Stimulated activated memory B cell treated with anti-CD40 and anti-IgM and Interleukin-4, amounts not matched to agents 10 μg/mL and 1 μg/mL and 100 μg/mL, for 72 hours (primary cell): ENCODE results near the gene EFCAB6.

Source experiments
- ATAC-seq: fragments of 150-1000 bp; cut with Tn5 transposase; 2 replicates; pipeline ENCODE4 v1.10.0; 2021
- H3K27ac Mint-ChIP-seq: one replicate; pipeline ENCODE4 v1.8.0; 2022; ENCODE audit warnings: mild to moderate bottlenecking, mixed read lengths
- H3K27me3 Mint-ChIP-seq: one replicate; pipeline ENCODE4 v1.8.0; 2022; ENCODE audit warnings: mixed read lengths
- H3K36me3 Mint-ChIP-seq: one replicate; pipeline ENCODE4 v1.8.0; 2022; ENCODE audit warnings: mixed read lengths
- H3K4me1 Mint-ChIP-seq: one replicate; pipeline ENCODE4 v1.8.0; 2022; ENCODE audit warnings: mixed read lengths
- H3K4me3 Mint-ChIP-seq: one replicate; pipeline ENCODE4 v1.8.0; 2022; ENCODE audit warnings: mild to moderate bottlenecking, moderate library complexity, mixed read lengths
- H3K9me3 Mint-ChIP-seq: one replicate; pipeline ENCODE4 v1.8.0; 2022; ENCODE audit warnings: mixed read lengths

EFCAB6 gene

DNA sequence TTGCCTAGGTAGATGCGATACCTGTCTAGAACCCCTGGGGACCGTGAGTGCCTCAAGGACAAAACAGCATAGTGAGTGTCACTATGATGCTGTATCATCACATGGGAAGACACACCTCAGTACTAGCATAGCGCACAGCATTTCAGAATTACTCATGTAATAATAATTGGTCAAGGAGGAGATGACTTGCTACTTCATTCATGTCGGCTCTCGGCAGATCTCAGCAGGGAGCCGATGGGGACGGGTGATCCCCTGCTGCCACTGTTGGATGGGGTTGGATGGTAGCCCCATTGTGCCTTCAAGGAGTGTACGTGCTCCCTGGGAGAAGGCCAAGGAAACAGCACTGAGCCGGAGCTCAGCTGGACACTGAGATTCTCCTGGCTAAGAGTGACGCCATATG lies 186.9 kb downstream of the EFCAB6 start:
- no peak for ATAC-seq
- Mint-ChIP-seq H3K4me3 (no peak overlapping the region), H3K36me3 (no peaks in the 10 kb centered on the region), H3K27me3 (peaks cover 11% of the 10 kb centered on the region), H3K4me1 (no peaks in the 10 kb centered on the region), H3K27ac (no peak overlapping the region), H3K9me3 (no peaks in the 10 kb centered on the region)

DNA sequence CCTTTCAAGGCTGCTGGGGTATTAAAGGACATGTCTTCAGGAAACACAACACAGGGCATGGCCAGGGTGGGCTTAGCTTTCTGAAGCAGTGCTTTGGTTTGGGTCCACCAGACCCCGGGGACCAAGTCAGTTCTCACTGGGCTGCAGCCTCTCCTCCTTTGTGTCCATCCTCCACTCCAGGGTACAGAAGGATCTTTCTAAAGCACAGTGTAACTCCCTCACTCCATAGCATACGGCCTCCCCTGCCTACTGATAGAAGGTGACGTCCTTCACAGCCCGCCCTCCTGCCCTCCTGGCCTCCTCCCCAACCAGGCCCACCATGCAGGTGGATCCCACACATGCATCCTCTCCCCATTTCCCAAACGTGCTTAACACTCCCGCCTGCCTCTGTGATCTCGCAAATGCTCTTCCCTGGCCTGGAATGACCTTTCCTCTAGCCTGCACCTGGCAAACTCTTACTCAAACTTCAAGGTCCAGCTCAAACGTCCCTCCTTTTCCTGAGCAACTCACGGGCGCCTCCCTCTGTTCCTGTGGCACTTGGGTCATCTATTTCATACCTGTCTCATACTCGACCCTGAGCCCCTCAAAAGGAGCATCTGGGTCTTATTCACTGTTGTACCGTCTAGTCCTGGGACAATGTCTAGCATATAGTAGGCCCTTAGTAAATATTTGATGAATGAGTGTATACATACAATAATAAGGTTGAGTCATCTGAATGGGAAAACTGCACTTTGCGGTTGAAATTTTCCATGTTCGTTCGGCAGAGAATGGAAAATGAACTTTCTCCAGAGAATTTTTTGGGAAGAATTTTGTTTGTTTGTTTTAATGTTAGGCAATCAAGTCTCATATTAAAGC lies 187.7 kb downstream of the EFCAB6 start:
- no peak overlapping the region for H3K4me3 Mint-ChIP-seq
- no peaks in the 10 kb centered on the region for H3K4me1 Mint-ChIP-seq
- peaks cover 15% of the 10 kb centered on the region for H3K27me3 Mint-ChIP-seq
- H3K27ac Mint-ChIP-seq = no peak overlapping the region
- no peak for ATAC-seq
- H3K9me3 Mint-ChIP-seq = peaks cover 5% of the 10 kb centered on the region
- no peaks in the 10 kb centered on the region for H3K36me3 Mint-ChIP-seq

DNA sequence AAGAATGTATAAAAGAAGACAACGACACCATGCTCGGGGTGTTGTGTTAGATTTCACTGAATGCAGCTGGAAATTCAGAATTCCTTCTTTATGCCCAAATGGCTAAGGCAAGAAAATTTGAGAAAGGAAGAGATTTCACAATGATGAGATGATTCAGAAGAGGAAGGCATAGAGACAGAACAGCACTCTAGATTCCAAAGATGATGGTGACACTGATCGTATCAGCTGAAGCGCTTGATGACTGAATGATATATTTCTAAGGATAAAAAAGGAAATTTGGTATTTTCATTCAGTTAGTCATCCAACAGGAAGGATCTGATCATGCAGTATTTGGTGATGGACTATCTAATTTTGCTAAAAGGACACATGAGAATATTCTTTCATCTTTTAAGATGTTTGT lies 189.2 kb downstream of the EFCAB6 start:
- Mint-ChIP-seq H3K4me1 (no peaks in the 10 kb centered on the region), H3K9me3 (peaks cover 7% of the 10 kb centered on the region), H3K36me3 (no peaks in the 10 kb centered on the region), H3K27me3 (peaks cover 14% of the 10 kb centered on the region), H3K4me3 (no peak overlapping the region), H3K27ac (no peak overlapping the region)
- no peak for ATAC-seq

DNA sequence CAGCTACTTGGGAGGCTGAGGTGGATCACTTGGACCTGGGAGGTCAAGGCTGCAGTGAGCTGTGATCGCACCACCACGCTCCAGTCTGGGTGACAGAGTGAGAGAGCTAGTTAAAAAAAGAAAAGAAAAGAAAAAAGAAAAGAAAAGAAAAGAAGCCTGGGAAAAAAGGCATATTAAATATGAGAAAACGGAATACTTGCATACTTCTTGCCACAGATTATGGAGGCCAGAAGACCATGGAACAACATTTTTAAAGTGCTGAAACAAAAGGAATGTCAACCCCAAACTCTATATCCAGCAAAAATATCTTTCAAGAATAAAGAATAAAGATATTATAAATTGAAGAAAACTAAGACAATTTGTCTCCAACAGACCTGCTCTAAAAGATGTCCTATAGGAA lies 191.9 kb downstream of the EFCAB6 start:
- H3K4me1 Mint-ChIP-seq = no peaks in the 10 kb centered on the region
- no peaks in the 10 kb centered on the region for H3K36me3 Mint-ChIP-seq
- H3K4me3 Mint-ChIP-seq = no peak overlapping the region
- no peak for ATAC-seq
- no peak overlapping the region for H3K27ac Mint-ChIP-seq
- H3K27me3 Mint-ChIP-seq = peaks cover 35% of the 10 kb centered on the region
- peaks cover 7% of the 10 kb centered on the region for H3K9me3 Mint-ChIP-seq

DNA sequence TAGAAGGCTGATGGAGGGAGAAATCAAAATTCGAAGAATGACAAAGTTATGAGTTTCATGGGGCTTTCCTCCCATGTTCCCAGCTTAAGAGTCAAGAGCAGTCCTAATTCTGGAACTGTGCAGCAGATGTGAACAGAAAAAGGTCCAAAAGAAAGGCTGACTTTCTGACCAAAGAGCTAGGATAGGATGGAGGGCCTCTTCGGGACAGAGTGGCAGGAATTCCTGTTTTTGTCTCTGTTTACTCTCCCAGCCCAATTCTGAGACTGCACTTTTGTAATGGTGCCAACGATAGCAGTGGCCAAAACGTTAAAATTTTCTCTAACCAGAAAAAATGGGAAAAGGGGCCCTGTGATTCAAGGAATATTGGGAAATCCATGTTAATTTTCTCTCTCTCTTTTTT lies 193.6 kb downstream of the EFCAB6 start:
- no peaks in the 10 kb centered on the region for H3K4me1 Mint-ChIP-seq
- H3K9me3 Mint-ChIP-seq = peaks cover 7% of the 10 kb centered on the region
- H3K27ac Mint-ChIP-seq = no peak overlapping the region
- H3K4me3 Mint-ChIP-seq = no peak overlapping the region
- no peaks in the 10 kb centered on the region for H3K36me3 Mint-ChIP-seq
- peaks cover 35% of the 10 kb centered on the region for H3K27me3 Mint-ChIP-seq
- no peak for ATAC-seq

DNA sequence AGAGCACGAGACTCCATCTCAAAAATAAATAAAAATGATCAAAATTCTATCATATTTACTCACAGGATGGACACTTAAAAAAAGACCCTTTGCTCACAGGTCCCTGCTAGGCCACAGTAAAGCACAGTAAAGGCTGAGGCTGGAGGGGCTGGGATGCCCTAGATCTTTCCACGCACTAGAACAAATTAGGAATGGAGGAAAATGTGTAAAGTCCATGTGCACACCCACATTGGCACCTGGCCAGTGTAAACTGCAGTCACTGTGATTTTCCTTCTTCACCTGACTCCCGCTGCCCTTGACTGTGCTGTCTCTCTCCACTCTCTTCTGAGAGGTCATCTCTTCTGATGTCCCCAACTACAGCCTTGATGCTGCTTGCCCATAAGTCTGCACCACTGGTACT lies 195.5 kb downstream of the EFCAB6 start:
- Mint-ChIP-seq H3K9me3 (peaks cover 7% of the 10 kb centered on the region), H3K4me1 (no peaks in the 10 kb centered on the region), H3K27ac (no peak overlapping the region), H3K27me3 (peaks cover 43% of the 10 kb centered on the region), H3K4me3 (no peak overlapping the region), H3K36me3 (no peaks in the 10 kb centered on the region)
- no peak for ATAC-seq

DNA sequence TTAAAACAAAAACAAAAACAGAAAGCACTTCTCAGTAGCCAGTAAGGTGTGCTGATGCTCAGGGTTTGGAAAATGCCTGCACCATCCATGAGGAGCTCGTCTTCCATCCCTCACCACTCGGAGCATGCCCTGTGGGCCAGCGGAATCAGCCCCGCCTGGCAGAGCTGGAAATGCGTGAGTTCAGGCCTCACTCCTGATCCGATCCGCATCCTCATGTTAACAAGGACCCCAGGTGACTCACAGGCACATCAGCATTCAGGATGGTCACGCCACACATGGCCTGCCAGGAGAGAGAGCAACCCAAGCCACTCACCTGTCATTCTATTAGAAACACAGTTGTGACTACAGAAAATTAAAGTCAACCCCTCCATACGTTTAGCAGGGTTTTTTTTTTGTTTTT lies 211.8 kb downstream of the EFCAB6 start:
- Mint-ChIP-seq H3K36me3 (no peaks in the 10 kb centered on the region), H3K27ac (no peak overlapping the region), H3K4me1 (no peaks in the 10 kb centered on the region), H3K27me3 (no peaks in the 10 kb centered on the region), H3K9me3 (peaks cover 6% of the 10 kb centered on the region), H3K4me3 (no peak overlapping the region)
- no peak for ATAC-seq

DNA sequence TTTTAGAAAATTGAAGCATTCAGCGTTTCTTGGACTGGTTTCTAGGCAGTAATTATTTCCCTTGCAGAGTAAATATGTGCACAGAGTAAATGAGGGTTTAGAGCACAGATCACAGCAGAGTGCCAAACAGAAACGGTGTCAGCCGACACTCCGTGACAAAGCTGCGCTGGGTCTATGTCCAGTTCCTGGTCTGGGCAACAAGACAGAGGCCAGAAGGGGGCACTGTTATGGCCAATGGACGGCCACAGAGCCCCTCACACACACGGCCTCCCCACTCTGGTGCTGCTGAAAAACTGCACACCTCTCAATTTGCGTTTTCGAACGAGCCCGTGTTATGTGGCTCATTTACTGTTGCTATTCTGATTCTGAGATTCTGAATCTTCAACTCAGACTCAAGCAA lies 219.6 kb downstream of the EFCAB6 start:
- no peak overlapping the region for H3K27ac Mint-ChIP-seq
- no peak overlapping the region for H3K4me3 Mint-ChIP-seq
- H3K4me1 Mint-ChIP-seq = no peaks in the 10 kb centered on the region
- peaks cover 23% of the 10 kb centered on the region for H3K9me3 Mint-ChIP-seq
- H3K36me3 Mint-ChIP-seq = no peaks in the 10 kb centered on the region
- H3K27me3 Mint-ChIP-seq = peaks cover 35% of the 10 kb centered on the region
- ATAC-seq = no peak

DNA sequence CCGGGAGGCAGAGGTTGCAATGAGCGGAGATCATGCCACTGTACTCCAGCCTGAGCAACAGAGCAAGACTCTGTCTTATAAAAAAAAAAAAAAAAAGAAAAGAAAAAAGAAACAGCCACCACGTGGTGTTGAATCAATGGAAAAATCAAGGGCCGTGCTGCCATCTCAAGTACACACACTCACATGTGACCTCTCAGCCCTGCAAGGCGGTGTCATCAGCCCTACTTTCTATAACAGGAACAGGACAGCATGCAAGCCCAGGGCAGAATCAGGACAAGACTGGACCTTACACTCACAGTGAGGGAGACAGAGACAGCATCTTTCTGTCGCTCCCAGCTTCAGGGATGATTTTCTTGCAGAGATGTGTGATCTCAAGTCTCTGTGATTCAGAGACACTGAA lies 220.7 kb downstream of the EFCAB6 start:
- H3K27me3 Mint-ChIP-seq = peaks cover 46% of the 10 kb centered on the region

DNA sequence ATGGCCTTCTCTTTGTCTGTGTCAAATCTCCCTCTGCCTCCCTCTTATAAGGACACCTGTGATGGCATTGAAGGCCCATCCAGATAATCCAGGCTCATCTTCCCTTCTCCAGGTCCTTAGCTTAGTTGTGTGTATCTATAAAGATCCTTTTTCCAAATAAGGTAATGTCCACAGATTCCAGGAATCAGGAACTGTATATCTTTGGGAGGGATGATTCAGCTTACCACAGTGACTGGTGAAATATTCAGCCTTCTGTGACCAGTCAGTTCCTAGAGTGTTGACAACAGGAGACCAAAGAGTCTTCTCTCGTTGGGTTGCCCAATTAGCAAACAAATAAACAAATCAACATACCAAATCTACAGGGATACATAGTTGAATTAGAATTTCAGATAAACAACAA lies 224.5 kb downstream of the EFCAB6 start:
- H3K27me3 Mint-ChIP-seq = peaks cover 63% of the 10 kb centered on the region
- no peaks in the 10 kb centered on the region for H3K36me3 Mint-ChIP-seq
- H3K9me3 Mint-ChIP-seq = peaks cover 14% of the 10 kb centered on the region
- H3K27ac Mint-ChIP-seq = no peak overlapping the region
- no peaks in the 10 kb centered on the region for H3K4me1 Mint-ChIP-seq
- no peak overlapping the region for H3K4me3 Mint-ChIP-seq
- ATAC-seq = no peak

More for the DNA sequence above, 220.7 kb downstream of the EFCAB6 start:
- peaks cover 21% of the 10 kb centered on the region for H3K9me3 Mint-ChIP-seq
- no peaks in the 10 kb centered on the region for H3K36me3 Mint-ChIP-seq
- no peak overlapping the region for H3K27ac Mint-ChIP-seq
- no peaks in the 10 kb centered on the region for H3K4me1 Mint-ChIP-seq
- H3K4me3 Mint-ChIP-seq = no peak overlapping the region
- ATAC-seq = no peak

DNA sequence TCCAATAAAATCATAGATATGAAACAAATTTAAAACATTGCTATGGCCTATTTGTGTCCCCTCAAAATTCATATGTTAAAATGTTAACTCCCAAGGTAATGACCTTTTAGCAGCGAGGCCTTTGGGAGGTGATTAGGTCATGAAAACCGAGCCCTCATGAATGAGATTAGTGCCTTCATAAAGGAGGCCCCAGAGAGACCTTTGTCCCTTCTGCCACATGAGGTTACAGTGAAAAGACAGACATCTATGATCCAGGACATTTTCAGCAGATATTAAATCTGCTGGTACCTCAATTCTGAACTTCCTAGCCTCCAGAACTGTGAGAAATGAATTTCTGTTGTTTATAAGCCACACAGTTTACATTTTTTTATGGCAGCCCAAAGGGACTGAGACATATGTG lies 228.6 kb downstream of the EFCAB6 start:
- Mint-ChIP-seq H3K4me1 (no peaks in the 10 kb centered on the region), H3K4me3 (no peak overlapping the region), H3K27ac (no peak overlapping the region), H3K27me3 (peaks cover 52% of the 10 kb centered on the region), H3K9me3 (peaks cover 19% of the 10 kb centered on the region), H3K36me3 (no peaks in the 10 kb centered on the region)
- ATAC-seq = no peak

DNA sequence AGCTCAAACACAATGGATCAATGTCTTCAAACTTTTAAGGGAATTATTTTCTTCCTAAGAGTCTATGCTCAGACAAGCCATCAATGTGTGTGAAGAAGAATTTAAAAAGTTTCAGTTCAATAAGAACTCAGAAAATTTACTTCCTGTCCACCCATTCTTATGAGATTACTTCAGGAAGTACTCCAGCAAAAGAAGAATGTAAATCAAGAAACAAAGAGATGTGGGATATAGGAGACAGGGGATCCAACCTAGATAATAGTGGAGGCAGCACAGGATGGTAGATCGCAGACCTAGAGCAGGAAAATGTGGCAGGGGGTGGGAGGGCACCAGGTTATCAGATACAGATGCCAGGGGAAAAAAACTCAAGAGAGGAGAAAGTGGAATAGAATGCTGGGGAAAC lies 229.7 kb downstream of the EFCAB6 start:
- no peak for ATAC-seq
- peaks cover 42% of the 10 kb centered on the region for H3K27me3 Mint-ChIP-seq
- H3K27ac Mint-ChIP-seq = no peak overlapping the region
- no peak overlapping the region for H3K4me3 Mint-ChIP-seq
- H3K36me3 Mint-ChIP-seq = no peaks in the 10 kb centered on the region
- H3K4me1 Mint-ChIP-seq = no peaks in the 10 kb centered on the region
- peaks cover 17% of the 10 kb centered on the region for H3K9me3 Mint-ChIP-seq

DNA sequence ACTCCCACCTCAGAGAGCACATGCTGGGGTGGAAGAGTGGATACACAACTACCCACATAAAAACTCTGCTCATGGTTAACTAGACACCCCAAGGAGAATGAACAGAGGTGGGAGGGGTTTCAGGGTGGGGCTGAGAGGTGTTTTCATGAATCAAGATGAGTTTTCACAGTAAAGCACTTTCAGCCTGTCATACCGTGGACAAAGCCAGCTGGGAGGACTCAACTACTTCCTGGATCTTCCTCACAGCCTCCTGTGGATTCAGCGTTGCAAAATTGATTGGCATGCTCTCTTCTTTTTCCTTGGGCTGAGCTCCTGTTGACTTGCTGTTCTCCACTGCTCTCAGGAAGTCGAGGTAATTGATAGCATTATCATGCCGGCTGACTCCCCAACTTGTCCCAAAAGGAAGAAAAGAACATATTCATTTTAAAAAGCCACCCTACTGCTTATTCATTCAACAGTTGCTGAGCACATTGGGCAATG lies 231.8 kb downstream of the EFCAB6 start:
- peaks cover 29% of the 10 kb centered on the region for H3K27me3 Mint-ChIP-seq
- no peak for ATAC-seq
- H3K4me1 Mint-ChIP-seq = no peaks in the 10 kb centered on the region
- no peak overlapping the region for H3K27ac Mint-ChIP-seq
- peaks cover 15% of the 10 kb centered on the region for H3K9me3 Mint-ChIP-seq
- H3K4me3 Mint-ChIP-seq = no peak overlapping the region
- no peaks in the 10 kb centered on the region for H3K36me3 Mint-ChIP-seq

DNA sequence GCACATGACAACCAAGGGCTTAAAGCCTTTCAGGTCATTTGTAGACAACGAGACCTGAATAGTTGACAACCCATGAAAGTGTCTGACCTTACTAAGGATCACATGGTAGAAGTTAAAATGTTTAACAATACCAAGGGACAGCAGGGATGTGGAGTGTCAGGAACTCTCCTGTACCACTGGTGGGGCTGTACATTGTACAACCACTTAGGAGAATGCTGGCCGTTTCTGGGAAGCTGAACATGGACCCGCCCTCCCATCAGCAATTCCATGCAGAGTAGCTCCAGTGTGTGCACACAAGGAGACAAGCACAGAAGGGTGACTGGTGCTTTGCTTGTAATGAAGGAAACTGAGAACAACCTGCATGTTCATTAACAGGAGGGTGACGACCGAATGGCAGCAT lies 237.4 kb downstream of the EFCAB6 start:
- no peaks in the 10 kb centered on the region for H3K36me3 Mint-ChIP-seq
- H3K4me1 Mint-ChIP-seq = no peaks in the 10 kb centered on the region
- no peak overlapping the region for H3K27ac Mint-ChIP-seq

DNA sequence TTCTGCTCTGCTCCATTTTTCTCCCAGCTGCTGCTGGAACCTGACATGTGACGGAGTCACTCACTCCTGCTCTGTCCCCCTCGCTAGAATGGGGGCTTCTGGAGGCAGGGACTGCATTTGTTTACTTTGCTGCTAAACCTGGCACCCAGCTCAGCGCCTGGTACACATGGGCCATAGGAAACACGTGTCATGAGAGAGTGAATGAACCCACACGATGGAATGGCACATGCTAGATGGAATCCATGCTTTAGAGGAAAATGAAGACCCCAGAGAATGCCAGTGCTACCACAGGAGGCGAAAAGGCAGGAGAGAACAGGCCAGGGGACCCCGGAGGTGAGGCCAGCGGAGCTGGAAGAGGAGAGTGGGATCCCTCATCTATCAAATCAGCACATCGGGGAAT lies 239.4 kb downstream of the EFCAB6 start:
- no peak for ATAC-seq
- Mint-ChIP-seq H3K4me3 (no peak overlapping the region), H3K9me3 (no peaks in the 10 kb centered on the region), H3K4me1 (no peaks in the 10 kb centered on the region), H3K27me3 (peaks cover 18% of the 10 kb centered on the region), H3K36me3 (no peaks in the 10 kb centered on the region), H3K27ac (no peak overlapping the region)

More for the DNA sequence above, 237.4 kb downstream of the EFCAB6 start:
- Mint-ChIP-seq H3K9me3 (no peaks in the 10 kb centered on the region), H3K4me3 (no peak overlapping the region), H3K27me3 (peaks cover 18% of the 10 kb centered on the region)
- no peak for ATAC-seq

DNA sequence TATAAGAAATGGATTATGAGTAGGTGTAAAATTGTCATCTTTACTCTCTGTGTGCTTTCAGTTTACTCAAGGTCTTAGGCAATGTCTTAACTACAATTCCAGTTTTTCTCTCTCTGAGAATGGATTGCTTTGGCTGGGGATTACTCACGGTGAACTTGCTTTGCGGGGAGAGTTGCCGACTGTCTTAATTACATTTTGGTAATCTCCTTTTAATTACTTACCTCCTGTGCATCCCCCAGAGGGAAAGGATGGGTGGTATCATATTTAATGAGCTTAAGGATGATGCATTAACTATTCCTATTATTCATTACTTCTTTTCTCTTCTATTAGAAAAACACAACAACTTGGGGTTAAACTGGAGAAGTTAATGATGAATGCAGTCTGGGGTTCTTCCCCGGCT lies 240.9 kb downstream of the EFCAB6 start:
- no peaks in the 10 kb centered on the region for H3K36me3 Mint-ChIP-seq
- H3K4me1 Mint-ChIP-seq = no peaks in the 10 kb centered on the region
- peaks cover 10% of the 10 kb centered on the region for H3K27me3 Mint-ChIP-seq

More for the DNA sequence above, 240.9 kb downstream of the EFCAB6 start:
- Mint-ChIP-seq H3K4me3 (no peak overlapping the region), H3K9me3 (no peaks in the 10 kb centered on the region), H3K27ac (no peak overlapping the region)
- no peak for ATAC-seq
